Measurements from ENCODE around the gene TSGA10. TPM values are rescaled to one million over a fixed set of nuclear protein-coding genes. Genes with fewer than 3 reads are reported as not detected.
"Not testable (repeated sequence)": the region's sequence is repeated elsewhere in the genome, so short reads cannot be mapped to it uniquely, and the experiment has no call there.

TSGA10 gene
- polyA plus RNA-seq (2013, experiment 1 of 2; ENCODE audit: insufficient read length) = 1.2 TPM
- 1.3 TPM for polyA plus RNA-seq (2013, experiment 2 of 2; ENCODE audit: insufficient read length)

GRCh38 chr2:99154643-99155536, at the start of gene TSGA10, which contains the start of gene LIPT1:
TSGA10 (minus strand) TSS chr2:99154942; CDS start chr2:99109439, 45,503 bp downstream.
LIPT1 (plus strand) TSS chr2:99154967; CDS start chr2:99161958, 6,991 bp downstream.
- DNase-seq = peak; percentile 88

- no peak for DNase-seq
Measured at GRCh38 chr2:99201959-99202678, 47.4 kb upstream of the TSGA10 start.

GRCh38 chr2:99200076-99200800, 45.5 kb upstream of the TSGA10 start:
- DNase-seq = no peak

- no peak for DNase-seq
Measured at GRCh38 chr2:99198103-99198841, 43.5 kb upstream of the TSGA10 start.

GRCh38 chr2:99192364-99192763, 37.6 kb upstream of the TSGA10 start:
- DNase-seq = not testable (repeated sequence)

GRCh38 chr2:99190548-99190947, 35.8 kb upstream of the TSGA10 start:
- no peak for DNase-seq

GRCh38 chr2:99188357-99188756, 33.6 kb upstream of the TSGA10 start:
- no peak for DNase-seq

GRCh38 chr2:99187011-99187410, 32.3 kb upstream of the TSGA10 start:
- no peak for DNase-seq

GRCh38 chr2:99184811-99185210, 30.1 kb upstream of the TSGA10 start:
- DNase-seq = no peak

- DNase-seq = no peak
Measured at GRCh38 chr2:99183025-99183424, 28.3 kb upstream of the TSGA10 start.

- no peak for DNase-seq
Measured at GRCh38 chr2:99181624-99182000, 26.9 kb upstream of the TSGA10 start.

GRCh38 chr2:99180755-99181623, 26.2 kb upstream of the TSGA10 start, which contains the start of the genes MITD1 and MRPL30:
MITD1 (minus strand) TSS chr2:99181058; CDS start chr2:99180981, 77 bp downstream.
MRPL30 (plus strand) TSS chr2:99181184; CDS start chr2:99186204, 5,020 bp downstream.
- DNase-seq = peak; percentile 95

- no peak for DNase-seq
Measured at GRCh38 chr2:99171377-99172140, 16.8 kb upstream of the TSGA10 start.

- DNase-seq = no peak
Measured at GRCh38 chr2:99169534-99169933, 14.8 kb upstream of the TSGA10 start.

- no peak for DNase-seq
Measured at GRCh38 chr2:99166218-99166617, 11.5 kb upstream of the TSGA10 start.

- no peak for DNase-seq
Measured at GRCh38 chr2:99159594-99159993, 4.9 kb upstream of the TSGA10 start.

GRCh38 chr2:99158599-99158998, 3.9 kb upstream of the TSGA10 start:
- DNase-seq = no peak

GRCh38 chr2:99156891-99157290, 2.1 kb upstream of the TSGA10 start:
- no peak for DNase-seq

- DNase-seq = peak; percentile 2
Measured at GRCh38 chr2:99153921-99154604, 679 bp downstream of the TSGA10 start.
